Inflammatory macrophage treated with lipopolysaccharide for 1 hour (primary cell): ENCODE data around the gene PROS1.
"Not testable (repeated sequence)": the region's sequence is repeated elsewhere in the genome, so short reads cannot be mapped to it uniquely, and the experiment has no call there.

Source experiments
- DNase-seq, 2 donors: peaks; one replicate each; pipeline ENCODE4 v3.0.0-alpha.2; 2020 to 2022

The PROS1 gene

GRCh38 chr3:93969443-93969842, 4.3 kb downstream of the PROS1 start:
- no peak for DNase-seq

- not testable (repeated sequence) for DNase-seq
Observed at GRCh38 chr3:93965106-93965505, 8.6 kb downstream of the PROS1 start.

GRCh38 chr3:93962798-93963197, 10.9 kb downstream of the PROS1 start:
- DNase-seq, result no peak

- DNase-seq, result no peak
Observed at GRCh38 chr3:93961489-93961888, 12.2 kb downstream of the PROS1 start.

GRCh38 chr3:93961026-93961425, 12.7 kb downstream of the PROS1 start:
- DNase-seq, result no peak

GRCh38 chr3:93949958-93950357, 23.7 kb downstream of the PROS1 start:
- not testable (repeated sequence) for DNase-seq

GRCh38 chr3:93937485-93937884, 36.2 kb downstream of the PROS1 start:
- DNase-seq, result not testable (repeated sequence)

- no peak for DNase-seq
Observed at GRCh38 chr3:93936549-93936948, 37.1 kb downstream of the PROS1 start.

GRCh38 chr3:93934366-93935046, 39.2 kb downstream of the PROS1 start:
- no peak for DNase-seq

GRCh38 chr3:93931597-93932229, 42.0 kb downstream of the PROS1 start:
- no peak for DNase-seq

- DNase-seq, result no peak
Observed at GRCh38 chr3:93930041-93930440, 43.7 kb downstream of the PROS1 start.

GRCh38 chr3:93926789-93927188, 46.9 kb downstream of the PROS1 start:
- DNase-seq, result no peak

GRCh38 chr3:93924491-93924890, 49.2 kb downstream of the PROS1 start:
- DNase-seq, result no peak

GRCh38 chr3:93923006-93923405, 50.7 kb downstream of the PROS1 start:
- no peak for DNase-seq

- DNase-seq, result not testable (repeated sequence)
Observed at GRCh38 chr3:93917546-93918029, 56.1 kb downstream of the PROS1 start.

GRCh38 chr3:93913623-93914022, 60.1 kb downstream of the PROS1 start:
- not testable (repeated sequence) for DNase-seq

- DNase-seq, result no peak
Observed at GRCh38 chr3:93911206-93911605, 62.5 kb downstream of the PROS1 start.

GRCh38 chr3:93910097-93910496, 63.6 kb downstream of the PROS1 start:
- DNase-seq, result no peak

GRCh38 chr3:93907132-93907531, 66.6 kb downstream of the PROS1 start:
- no peak for DNase-seq

- DNase-seq, result no peak
Observed at GRCh38 chr3:93906245-93906644, 67.5 kb downstream of the PROS1 start.

- no peak for DNase-seq
Observed at GRCh38 chr3:93904568-93904967, 69.1 kb downstream of the PROS1 start.

GRCh38 chr3:93878250-93879017, 95.3 kb downstream of the PROS1 start:
- DNase-seq, result not testable (repeated sequence)

- DNase-seq, result not testable (repeated sequence)
Observed at GRCh38 chr3:93877427-93877826, 96.3 kb downstream of the PROS1 start.

GRCh38 chr3:93873412-93873811, 100.3 kb downstream of the PROS1 start:
- DNase-seq, result not testable (repeated sequence)
